ENCODE results near the gene ZDHHC1.

DNA sequence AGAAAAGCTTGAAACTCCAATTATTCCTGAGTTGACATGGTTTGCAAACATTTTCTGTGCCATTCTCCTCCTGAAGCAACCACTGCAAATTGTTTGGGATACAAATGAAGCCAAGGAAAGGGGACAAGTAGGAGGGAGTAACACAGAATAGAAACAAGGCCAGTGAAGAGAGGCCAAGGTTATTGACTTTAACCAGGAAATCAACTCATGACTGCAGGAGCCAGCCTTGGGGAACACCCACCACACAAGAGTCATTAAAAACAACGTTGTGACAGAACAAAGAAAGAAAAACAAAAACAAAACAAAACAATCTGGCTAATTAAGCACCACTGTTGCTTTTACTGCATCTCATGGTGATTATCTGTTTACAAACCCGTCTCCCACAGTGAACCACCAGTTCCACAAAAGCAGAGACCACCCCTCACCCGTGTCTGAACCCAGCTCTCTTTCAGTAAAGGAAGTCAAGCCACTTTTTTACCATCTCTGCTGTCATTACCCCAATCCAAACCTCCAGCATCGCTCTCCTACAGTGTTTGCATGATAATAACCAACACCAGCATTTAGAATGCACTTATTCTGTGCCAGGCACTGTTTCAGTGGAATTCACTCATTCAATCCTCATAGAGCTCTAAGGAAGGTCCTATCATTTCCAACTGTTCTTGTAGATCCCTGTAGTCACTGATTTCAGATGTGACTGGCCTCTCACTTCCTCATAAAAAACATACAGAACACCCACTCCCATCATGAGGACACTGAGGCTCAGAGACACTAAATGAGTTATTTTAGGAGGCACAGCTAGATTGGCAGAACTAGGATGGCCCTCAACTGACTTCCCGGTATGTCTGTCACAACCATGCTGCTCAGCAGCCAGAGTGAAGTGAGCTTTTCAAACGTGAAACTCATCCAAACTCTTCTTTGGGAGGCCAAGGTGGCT, 2.0 kb downstream of the ZDHHC1 start:
- TF ChIP-seq GATA2 (IDR thresholded peaks at IDR 0.05; ENCODE audit: low read depth, low read length) = no peak
- TF ChIP-seq GATA3 (IDR thresholded peaks at IDR 0.05; ENCODE audit: low read depth, low read length) = no peak
